ENCODE data around the gene LGI4.
"Not testable (repeated sequence)": the region's sequence is repeated elsewhere in the genome, so short reads cannot be mapped to it uniquely, and the experiment has no call there.

Gene LGI4

DNA sequence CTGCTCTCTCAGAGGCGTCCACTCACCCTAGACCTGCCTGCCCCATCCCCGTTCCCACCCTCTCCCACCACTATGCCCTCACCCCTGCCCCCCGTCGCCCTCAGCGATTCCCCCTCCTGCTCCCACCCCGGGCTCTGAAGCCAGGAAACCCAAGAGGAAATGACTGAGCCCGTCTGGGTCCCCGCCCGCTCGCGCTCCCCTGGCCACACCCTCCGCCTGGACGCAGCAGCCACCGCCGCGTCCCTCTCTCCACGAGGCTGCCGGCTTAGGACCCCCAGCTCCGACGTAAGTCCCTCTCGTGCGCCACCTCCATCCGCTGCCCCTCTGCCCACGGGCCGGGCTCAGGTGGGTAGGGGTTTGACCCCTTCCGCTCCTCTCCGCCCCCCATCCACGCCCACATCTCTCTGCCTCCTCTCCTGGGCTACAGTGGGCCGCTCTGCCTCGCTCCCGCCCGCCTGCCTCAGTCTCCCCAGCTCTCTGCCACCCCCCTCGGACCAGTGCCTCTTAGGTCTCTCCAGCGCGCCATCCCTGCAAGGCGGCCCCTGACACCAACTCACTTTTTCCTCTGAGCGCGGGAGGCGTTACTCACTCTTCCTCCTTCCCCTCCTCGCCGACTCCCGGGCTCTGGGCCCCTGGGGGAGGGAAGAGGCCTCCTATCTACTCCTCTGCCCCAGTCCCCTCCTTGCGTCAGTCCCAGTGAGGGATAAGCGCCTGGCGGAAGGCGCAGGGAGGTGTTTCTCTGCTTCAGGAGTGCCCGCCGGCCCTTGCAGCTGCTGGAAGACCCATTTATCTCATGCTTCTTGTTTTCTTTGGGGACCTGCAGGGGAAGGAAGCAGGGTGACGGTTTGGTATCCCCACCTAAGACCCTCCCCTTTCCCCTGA is 19.9 kb upstream of the LGI4 start, which contains the start of gene FXYD5:
TSS of gene FXYD5 (plus strand) at position 211 of the 882 bp plus-strand sequence. CDS start 816 bp downstream, outside the sequence.
- Histone ChIP-seq H3K9ac (peak within 1 kb of the TSS; percentile 73), H2AFZ (ENCODE audit: low read depth) (peak within 1 kb of the TSS; percentile 96), H3K27ac (peak within 1 kb of the TSS; percentile 19), H3K27me3 (ENCODE audit: insufficient read depth, low read depth) (no peaks in the 10 kb centered on the region; the same call in 1 of the 2 replicates), H3K36me3 (ENCODE audit: insufficient read depth) (peaks cover 4% of the 10 kb centered on the region; the same call in 1 of the 2 replicates), H3K4me1 (ENCODE audit: low read depth, poor library complexity, severe bottlenecking) (peaks cover 12% of the 10 kb centered on the region), H3K4me2 (peak within 1 kb of the TSS; percentile 86), H4K20me1 (ENCODE audit: insufficient read depth) (no peaks in the 10 kb centered on the region), H3K79me2 (ENCODE audit: insufficient read depth, low read depth) (peaks cover 21% of the 10 kb centered on the region), H3K4me3 (IDR thresholded peaks at IDR 0.05; ENCODE audit: insufficient read depth, low read depth, low read length) (peak within 1 kb of the TSS; percentile 22)
- TF ChIP-seq, protein P1, sequence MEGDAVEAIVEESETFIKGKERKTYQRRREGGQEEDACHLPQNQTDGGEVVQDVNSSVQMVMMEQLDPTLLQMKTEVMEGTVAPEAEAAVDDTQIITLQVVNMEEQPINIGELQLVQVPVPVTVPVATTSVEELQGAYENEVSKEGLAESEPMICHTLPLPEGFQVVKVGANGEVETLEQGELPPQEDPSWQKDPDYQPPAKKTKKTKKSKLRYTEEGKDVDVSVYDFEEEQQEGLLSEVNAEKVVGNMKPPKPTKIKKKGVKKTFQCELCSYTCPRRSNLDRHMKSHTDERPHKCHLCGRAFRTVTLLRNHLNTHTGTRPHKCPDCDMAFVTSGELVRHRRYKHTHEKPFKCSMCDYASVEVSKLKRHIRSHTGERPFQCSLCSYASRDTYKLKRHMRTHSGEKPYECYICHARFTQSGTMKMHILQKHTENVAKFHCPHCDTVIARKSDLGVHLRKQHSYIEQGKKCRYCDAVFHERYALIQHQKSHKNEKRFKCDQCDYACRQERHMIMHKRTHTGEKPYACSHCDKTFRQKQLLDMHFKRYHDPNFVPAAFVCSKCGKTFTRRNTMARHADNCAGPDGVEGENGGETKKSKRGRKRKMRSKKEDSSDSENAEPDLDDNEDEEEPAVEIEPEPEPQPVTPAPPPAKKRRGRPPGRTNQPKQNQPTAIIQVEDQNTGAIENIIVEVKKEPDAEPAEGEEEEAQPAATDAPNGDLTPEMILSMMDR (conservative IDR thresholded peaks at IDR 0.05; ENCODE audit: low read depth, low read length) = no peak

DNA sequence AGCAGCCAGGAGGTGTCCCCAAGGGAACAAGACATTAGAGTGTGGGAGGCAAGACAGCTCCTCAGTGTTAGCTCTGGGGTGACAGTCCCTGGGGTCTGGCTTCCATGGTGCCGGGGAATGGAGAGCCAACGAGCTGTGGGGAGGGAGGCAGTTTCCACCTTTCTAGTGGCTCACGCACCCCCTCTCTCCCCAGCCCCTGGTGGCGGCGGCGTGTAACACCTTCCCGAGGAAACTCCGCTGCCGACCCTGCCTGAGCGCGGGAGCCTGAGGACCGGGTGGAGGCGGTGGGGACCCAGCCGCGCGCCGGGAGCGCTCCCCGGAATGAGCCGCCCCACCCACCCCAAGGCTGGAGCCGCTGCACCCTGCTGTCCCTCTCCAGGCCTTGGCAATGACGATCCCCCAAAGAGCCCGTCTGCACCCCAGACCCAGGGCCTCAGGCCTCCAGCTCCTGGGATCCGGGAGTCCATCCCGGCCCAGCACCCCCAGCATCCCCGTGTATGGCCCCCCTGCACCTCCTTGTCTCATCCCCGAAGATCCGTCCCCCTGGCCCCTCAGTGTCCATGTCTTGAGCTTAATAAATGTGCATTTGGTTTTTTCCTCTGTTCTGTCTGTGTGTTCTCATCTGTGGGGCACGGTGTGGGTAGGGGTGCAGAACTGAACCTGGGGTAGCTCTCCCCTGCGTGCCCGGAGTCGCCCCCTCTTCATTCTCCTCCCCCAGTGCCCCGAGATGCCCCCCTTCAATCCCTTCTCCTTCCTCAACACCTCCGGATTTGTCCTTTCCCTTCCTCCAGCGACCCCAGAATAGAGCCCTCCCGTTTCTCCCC is 19.1 kb upstream of the LGI4 start:
- no peaks in the 10 kb centered on the region for H4K20me1 ChIP-seq (ENCODE audit: insufficient read depth)
- H3K27ac ChIP-seq = no peak overlapping the region
- H3K4me3 ChIP-seq (IDR thresholded peaks at IDR 0.05; ENCODE audit: insufficient read depth, low read depth, low read length) = no peak overlapping the region
- H3K4me1 ChIP-seq (ENCODE audit: low read depth, poor library complexity, severe bottlenecking) = peaks cover 12% of the 10 kb centered on the region
- peak overlapping the region; percentile 96 for H2AFZ ChIP-seq (ENCODE audit: low read depth)
- H3K4me2 ChIP-seq = peak overlapping the region; percentile 86
- no peaks in the 10 kb centered on the region; the same call in 1 of the 2 replicates for H3K27me3 ChIP-seq (ENCODE audit: insufficient read depth, low read depth)
- peak overlapping the region; percentile 73; the same call in 1 of the 2 replicates for H3K9ac ChIP-seq
- TF ChIP-seq, protein P1 (conservative IDR thresholded peaks at IDR 0.05; ENCODE audit: low read depth, low read length) = peak; percentile 67
- H3K79me2 ChIP-seq (ENCODE audit: insufficient read depth, low read depth) = peaks cover 21% of the 10 kb centered on the region
- H3K36me3 ChIP-seq (ENCODE audit: insufficient read depth) = no peaks in the 10 kb centered on the region; the same call in 1 of the 2 replicates

DNA sequence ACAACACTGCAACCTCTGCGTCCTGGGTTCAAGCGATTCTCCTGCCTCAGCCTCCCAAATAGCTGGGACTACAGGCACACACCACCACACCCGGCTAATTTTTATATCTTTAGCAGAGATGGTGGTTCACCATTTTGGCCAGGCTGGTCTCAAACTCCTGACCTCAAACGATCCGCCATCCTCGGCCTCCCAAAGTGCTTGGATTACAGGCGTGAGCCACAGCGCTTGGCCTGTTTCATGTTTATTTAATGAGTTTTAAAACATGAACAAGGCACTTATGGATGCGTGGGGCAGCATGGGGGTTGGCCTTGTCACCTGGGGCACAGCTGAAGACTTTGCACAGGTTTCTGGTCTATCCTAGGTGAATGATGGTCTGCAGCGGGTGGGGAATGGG is 18.3 kb upstream of the LGI4 start:
- not testable (repeated sequence) for H3K4me3 ChIP-seq (IDR thresholded peaks at IDR 0.05; ENCODE audit: insufficient read depth, low read depth, low read length)
- H3K4me1 ChIP-seq (ENCODE audit: low read depth, poor library complexity, severe bottlenecking) = peaks cover 12% of the 10 kb centered on the region

DNA sequence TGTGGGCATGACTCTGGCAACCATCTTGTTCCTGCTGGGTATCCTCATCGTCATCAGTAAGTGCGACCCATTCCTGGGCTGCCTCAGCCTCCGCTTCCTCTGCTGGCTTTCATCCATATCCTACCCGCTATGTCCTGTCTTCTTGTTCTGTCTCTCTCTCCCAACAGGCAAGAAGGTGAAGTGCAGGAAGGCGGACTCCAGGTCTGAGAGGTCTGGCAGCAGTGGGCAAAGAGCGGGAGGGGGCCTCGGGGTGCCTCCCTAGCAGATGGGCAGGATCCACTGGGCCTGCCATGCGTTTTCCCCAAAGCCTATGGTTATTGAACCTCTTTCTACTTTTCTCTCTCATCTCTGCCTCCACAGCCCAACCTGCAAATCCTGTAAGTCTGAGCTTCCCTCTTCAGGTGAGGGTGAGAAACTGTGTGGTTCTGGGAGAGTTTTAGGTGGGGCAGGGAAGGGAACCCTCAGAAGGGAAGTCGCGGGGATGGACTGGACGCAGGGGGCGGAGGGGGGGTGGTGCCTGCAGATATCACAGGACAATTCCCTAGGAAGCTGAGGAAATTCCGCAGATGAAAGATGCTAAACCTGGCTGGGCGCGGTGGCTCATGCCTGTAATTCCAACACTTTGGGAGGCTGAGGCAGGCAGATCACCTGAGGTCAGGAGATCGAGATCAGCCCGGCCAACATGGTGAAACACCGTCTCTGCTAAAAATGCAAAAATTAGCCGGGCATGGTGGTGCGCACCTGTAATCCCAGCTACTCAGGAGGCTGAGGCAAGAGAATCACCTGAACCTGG is 16.6 kb upstream of the LGI4 start:
- Histone ChIP-seq H3K4me1 (ENCODE audit: low read depth, poor library complexity, severe bottlenecking) (peaks cover 12% of the 10 kb centered on the region), H3K4me2 (no peak overlapping the region), H3K27me3 (ENCODE audit: insufficient read depth, low read depth) (no peaks in the 10 kb centered on the region; the same call in 1 of the 2 replicates), H3K4me3 (IDR thresholded peaks at IDR 0.05; ENCODE audit: insufficient read depth, low read depth, low read length) (no peak overlapping the region), H3K27ac (no peak overlapping the region), H3K36me3 (ENCODE audit: insufficient read depth) (no peaks in the 10 kb centered on the region), H4K20me1 (ENCODE audit: insufficient read depth) (no peaks in the 10 kb centered on the region), H3K79me2 (ENCODE audit: insufficient read depth, low read depth) (peaks cover 18% of the 10 kb centered on the region), H3K9ac (no peak overlapping the region), H2AFZ (ENCODE audit: low read depth) (no peak overlapping the region)
- TF ChIP-seq, protein P1 (conservative IDR thresholded peaks at IDR 0.05; ENCODE audit: low read depth, low read length) = no peak

More for the DNA sequence above, 18.3 kb upstream of the LGI4 start:
- Histone ChIP-seq H3K4me2 (peak overlapping the region; percentile 86; the same call in 1 of the 2 replicates), H3K79me2 (ENCODE audit: insufficient read depth, low read depth) (peaks cover 21% of the 10 kb centered on the region), H2AFZ (ENCODE audit: low read depth) (0 out of 2 replicates have a peak overlapping the region, but pooled peaks have one; percentile 96)
- H4K20me1 ChIP-seq (ENCODE audit: insufficient read depth); H3K27ac ChIP-seq; H3K9ac ChIP-seq; H3K27me3 ChIP-seq (ENCODE audit: insufficient read depth, low read depth); H3K36me3 ChIP-seq (ENCODE audit: insufficient read depth): not testable (repeated sequence)

All from KMS-11 (cell line).